H1 (cell line): ENCODE results near the gene CCDC93. TPM values are rescaled to one million over a fixed set of nuclear protein-coding genes. Genes with fewer than 3 reads are reported as not detected.

ENCODE experiments used
- CTCF ChIA-PET: fragments of 300-600 bp; sonication (Branson Sonifier 250); formaldehyde crosslinking; loops from one replicate; lab custom pipeline; 2021; ENCODE audit not compliant: partially characterized antibody; lab: Charles Lee
- POLR2A ChIA-PET: fragments of 300-600 bp; sonication (Branson Sonifier 250); formaldehyde crosslinking; loops from one replicate; lab custom pipeline; 2021; ENCODE audit warnings: inconsistent platforms; ENCODE audit not compliant: partially characterized antibody; lab: Charles Lee
- DNase-seq, 2 experiments: peaks; one replicate each; pipeline versions ENCODE4 v3.0.0 to v3.0.0-alpha.2; 2010 to 2022; ENCODE audit warnings: low spot score in 2 of 2, low read depth in 1 of 2, mixed read lengths in 1 of 2
- FAIRE-seq: peaks from 2 replicates; lab custom pipeline; 2011; peaks lifted over from hg19 to GRCh38; lab: Jason Lieb, UNC
- H2AFZ ChIP-seq: 2 replicates; pipeline ENCODE4 v1.8.1; 2012; ENCODE audit warnings: low read length, inconsistent platforms
- H2AK5ac ChIP-seq: 2 replicates; pipeline ENCODE4 v1.6.1; 2013; ENCODE audit warnings: low read depth, low read length
- H2BK120ac ChIP-seq: replicated peaks from 2 replicates; pipeline ENCODE3; 2013; ENCODE audit warnings: low read depth, low read length, inconsistent platforms
- H2BK12ac ChIP-seq: 2 replicates; pipeline ENCODE4 v1.6.1; 2013; ENCODE audit warnings: low read depth, low read length
- H2BK15ac ChIP-seq: 2 replicates; pipeline ENCODE4 v1.6.1; 2013; ENCODE audit warnings: low read length
- H2BK20ac ChIP-seq: 2 replicates; pipeline ENCODE4 v1.6.1; 2013; ENCODE audit warnings: low read length
- H2BK5ac ChIP-seq: 2 replicates; pipeline ENCODE4 v1.6.1; 2013; ENCODE audit warnings: low read depth, low read length
- H3K14ac ChIP-seq: 2 replicates; pipeline ENCODE4 v1.6.1; 2013; ENCODE audit warnings: inconsistent platforms; ENCODE audit not compliant: insufficient read length
- H3K18ac ChIP-seq: 2 replicates; pipeline ENCODE4 v1.6.1; 2013; ENCODE audit warnings: low read length; ENCODE audit errors: extremely low read depth
- H3K23ac ChIP-seq: 2 replicates; pipeline ENCODE4 v1.6.1; 2013; ENCODE audit warnings: inconsistent platforms; ENCODE audit not compliant: insufficient read length
- H3K23me2 ChIP-seq: 2 replicates; pipeline ENCODE4 v1.6.1; 2013; ENCODE audit warnings: low read depth, low read length
- H3K27ac ChIP-seq: 2 replicates; pipeline ENCODE4 v1.6.1; 2011; ENCODE audit warnings: low read depth, low read length, inconsistent platforms
- H3K27me3 ChIP-seq, 4 experiments: replicated peaks in 1 of 4; 1 replicate in 1 of 4; 2 replicates in 3 of 4; pipeline versions ENCODE4 v1.6.1 to v1.8.1; 2011 to 2013; ENCODE audit warnings: low read length in 3 of 4, mild to moderate bottlenecking in 3 of 4, inconsistent platforms in 2 of 4, mixed read lengths in 2 of 4, moderate library complexity in 1 of 4; ENCODE audit not compliant: control insufficient read depth in 3 of 4, insufficient read depth in 3 of 4; ENCODE audit errors: extremely low read depth in 1 of 4
- H3K36me3 ChIP-seq, 4 experiments: 2 replicates each; pipeline versions ENCODE4 v1.6.1 to v1.8.1; 2011 to 2013; ENCODE audit warnings: mild to moderate bottlenecking in 4 of 4, low read length in 3 of 4, moderate library complexity in 2 of 4, control low read depth in 1 of 4, inconsistent platforms in 1 of 4; ENCODE audit not compliant: insufficient read depth in 4 of 4, control insufficient read depth in 2 of 4
- H3K4ac ChIP-seq: replicated peaks from 2 replicates; pipeline ENCODE3; 2013; ENCODE audit warnings: low read length, low read depth, mixed read lengths, inconsistent platforms; ENCODE audit not compliant: insufficient read length
- H3K4me1 ChIP-seq, 4 experiments: replicated peaks in 1 of 4; 1 replicate in 1 of 4; 2 replicates in 3 of 4; pipeline versions ENCODE4 v1.6.1 to v1.8.1; 2011 to 2013; ENCODE audit warnings: low read length in 3 of 4, inconsistent platforms in 2 of 4, mixed read lengths in 1 of 4; ENCODE audit not compliant: insufficient read depth in 4 of 4, control insufficient read depth in 3 of 4
- H3K4me2 ChIP-seq, 2 experiments: 2 replicates each; pipeline versions ENCODE4 v1.6.1 to v1.8.1; 2011 to 2013; ENCODE audit warnings: low read depth in 2 of 2, low read length in 2 of 2, control low read depth in 1 of 2, inconsistent platforms in 1 of 2, mild to moderate bottlenecking in 1 of 2; ENCODE audit not compliant: insufficient read depth in 1 of 2
- H3K4me3 ChIP-seq, 4 experiments: fragments of 200-600, 300-600 bp in 1 of 4; sonication (generic), shearing (Covaris generic), sonication (Bioruptor Twin) in 1 of 4; 2 replicates each; pipeline versions ENCODE4 v1.5.1 to v1.8.1; 2011 to 2016; ENCODE audit warnings: low read length in 4 of 4, low read depth in 3 of 4, control low read depth in 2 of 4, inconsistent platforms in 2 of 4, mild to moderate bottlenecking in 2 of 4, mixed read lengths in 1 of 4, moderate library complexity in 1 of 4; ENCODE audit not compliant: insufficient read depth in 2 of 4; ENCODE audit errors: extremely low read depth in 1 of 4
- H3K56ac ChIP-seq: replicated peaks from 2 replicates; pipeline ENCODE3; 2013; ENCODE audit warnings: low read depth, mild to moderate bottlenecking, mixed read lengths, low read length, inconsistent platforms; ENCODE audit not compliant: insufficient read length
- H3K79me1 ChIP-seq: 2 replicates; pipeline ENCODE4 v1.6.1; 2013; ENCODE audit warnings: low read depth, low read length, control low read depth
- H3K79me2 ChIP-seq, 2 experiments: 2 replicates each; pipeline versions ENCODE4 v1.6.1 to v1.8.1; 2012 to 2013; ENCODE audit warnings: low read length in 2 of 2, mild to moderate bottlenecking in 2 of 2, inconsistent platforms in 1 of 2; ENCODE audit not compliant: insufficient read depth in 2 of 2, control insufficient read depth in 1 of 2
- H3K9ac ChIP-seq, 4 experiments: replicated peaks in 1 of 4; 1 replicate in 1 of 4; 2 replicates in 3 of 4; pipeline versions ENCODE4 v1.6.1 to v1.8.1; 2011 to 2013; ENCODE audit warnings: low read depth in 3 of 4, low read length in 3 of 4, control low read depth in 2 of 4, mild to moderate bottlenecking in 2 of 4, moderate library complexity in 2 of 4, inconsistent platforms in 1 of 4; ENCODE audit errors: extremely low read depth in 1 of 4
- H3K9me3 ChIP-seq, 2 experiments: 2 replicates each; pipeline versions ENCODE4 v1.6.1 to v1.8.1; 2012 to 2013; ENCODE audit warnings: mild to moderate bottlenecking in 2 of 2, moderate library complexity in 2 of 2, control low read depth in 1 of 2, inconsistent platforms in 1 of 2, low read depth in 1 of 2, low read length in 1 of 2, mixed read lengths in 1 of 2; ENCODE audit not compliant: insufficient read depth in 2 of 2
- H4K20me1 ChIP-seq, 2 experiments: replicated peaks in 1 of 2; 2 replicates each; pipeline versions ENCODE3 to v1.8.1; 2011 to 2013; ENCODE audit warnings: inconsistent platforms in 2 of 2, low read length in 2 of 2, mild to moderate bottlenecking in 1 of 2; ENCODE audit not compliant: insufficient read depth in 2 of 2, control insufficient read depth in 1 of 2
- H4K5ac ChIP-seq: 2 replicates; pipeline ENCODE4 v1.6.1; 2013; ENCODE audit warnings: low read length, low read depth, mixed read lengths, inconsistent platforms; ENCODE audit not compliant: insufficient read length
- H4K8ac ChIP-seq: 2 replicates; pipeline ENCODE4 v1.8.0; 2013; ENCODE audit warnings: mild to moderate bottlenecking, moderate library complexity, low read length, inconsistent platforms; ENCODE audit not compliant: insufficient read depth; ENCODE audit errors: extremely low read depth
- H4K91ac ChIP-seq: replicated peaks from 2 replicates; pipeline ENCODE3; 2013; ENCODE audit warnings: low read length, mixed read lengths, inconsistent platforms; ENCODE audit not compliant: insufficient read length
- RNF2 ChIP-seq: fragments of 200-900, 300-1000 bp; sonication (generic); IDR thresholded peaks from 2 replicates; pipeline ENCODE4 v1.7.1; 2016; ENCODE audit warnings: borderline replicate concordance, low read depth, mild to moderate bottlenecking, antibody characterized with exemption, low read length; ENCODE audit not compliant: poor library complexity, severe bottlenecking; ENCODE audit errors: missing control alignments
- SIX5 ChIP-seq: IDR thresholded peaks from 2 replicates; pipeline ENCODE4 v1.6.1; 2011; ENCODE audit warnings: mild to moderate bottlenecking, low read depth, low read length
- WGBS, 2 experiments: shearing (Covaris generic) in 1 of 2; methylation state at CpG; one replicate each; pipeline versions ENCODE4 v1.1.6 to v1.1.7; 2013 to 2015; ENCODE audit warnings: low lambda C conversion rate in 2 of 2, mixed read lengths in 2 of 2, inconsistent platforms in 1 of 2, low coverage in 1 of 2, missing lambda C conversion rate in 1 of 2; ENCODE audit not compliant: insufficient replicate concordance in 2 of 2, insufficient coverage in 1 of 2, insufficient read length in 1 of 2; ENCODE audit errors: extremely low coverage in 1 of 2, missing lambda C conversion rate in 1 of 2; 5-methylcytosine and 5-hydroxymethylcytosine counted together
- polyA plus RNA-seq, 7 experiments: library from polyadenylated mRNA; depleted of rRNA in 3 of 7; stranded (reverse) in 5 of 7; unstranded in 2 of 7; fragments of >200 nt in 5 of 7; fragments of 200-250 nt in 2 of 7; gene quantifications; 1 replicate in 5 of 7; 2 replicates in 1 of 7; 4 replicates in 1 of 7; pipeline versions ENCODE4 v1.2.1 to v1.2.3, GENCODE V29; 2011 to 2013; ENCODE audit warnings: missing spikeins in 2 of 7, mixed read lengths in 2 of 7
- total RNA-seq: library from RNA; stranded (reverse); fragmentation: NEBNext Ultra II Directional; extraction: Animal tissue kit (Norgen Biotek cat#: 25700); gene quantifications from 2 replicates; pipeline ENCODE4 v1.2.1, GENCODE V29; 2021
- TF ChIP-seq, protein P1 (sequence below): IDR thresholded peaks from 2 replicates; pipeline ENCODE4 v1.6.1; 2011; ENCODE audit warnings: low read depth, mild to moderate bottlenecking, low read length; ENCODE audit not compliant: insufficient read depth
- TF ChIP-seq, protein P2 (sequence below), 3 experiments: IDR thresholded peaks; 1 replicate in 2 of 3; 2 replicates in 1 of 3; pipeline versions ENCODE4 v1.5.1 to v1.6.1; 2011; ENCODE audit warnings: low read length in 3 of 3, mild to moderate bottlenecking in 3 of 3, inconsistent platforms in 2 of 3, low read depth in 1 of 3, moderate library complexity in 1 of 3; ENCODE audit not compliant: insufficient read depth in 1 of 3; ENCODE audit errors: control extremely low read depth in 1 of 3

The CCDC93 gene
- total and polyA plus RNA-seq, 2 of the 8 experiments (the other 6 are each of a cell fraction or from before 2014, with no cell fraction given), result 5.5 to 18.0 TPM

DNA sequence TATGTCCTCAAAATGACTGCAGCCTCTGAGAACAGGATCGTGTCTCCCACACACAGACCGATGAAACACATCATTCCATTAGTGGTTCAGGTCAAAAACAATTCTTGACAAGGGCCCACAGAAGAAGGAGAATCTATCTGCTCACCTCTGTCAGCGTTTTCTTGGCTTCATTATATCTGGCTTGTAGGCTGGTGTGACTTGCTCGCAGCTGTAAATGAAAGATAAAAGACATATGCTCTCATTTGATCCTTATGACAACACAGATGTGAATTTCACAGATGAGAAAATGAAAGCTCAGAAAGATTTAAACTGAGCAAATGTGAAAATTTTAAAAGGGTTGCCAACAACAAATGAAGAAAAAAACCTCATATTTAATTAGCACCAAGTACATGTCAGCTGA lies 61.6 kb downstream of the CCDC93 start:
- WGBS, 2 experiments, result 86% methylated on average over 4 of the region's 4 CpGs; no CpG with 5 or more reads in 1 of the 2 experiments
- Histone ChIP-seq H3K79me1 (no peaks in the 10 kb centered on the region), H3K14ac (no peak overlapping the region), H3K27me3 (no peaks in the 10 kb centered on the region), H2BK20ac (no peak overlapping the region), H3K4me1 (no peaks in the 10 kb centered on the region), H2AK5ac (no peak overlapping the region), H3K79me2 (no peaks in the 10 kb centered on the region), H3K18ac (no peak overlapping the region), H3K9me3 (no peaks in the 10 kb centered on the region), H4K20me1 (no peaks in the 10 kb centered on the region), H3K4me3 (no peak overlapping the region), H3K9ac (no peak overlapping the region; a peak in 1 of 7 replicates), H3K23me2 (no peaks in the 10 kb centered on the region), H2BK120ac (no peak overlapping the region), H2BK5ac (no peak overlapping the region), H2BK15ac (no peak overlapping the region), H2AFZ (no peak overlapping the region), H4K8ac (no peak overlapping the region), H3K4ac (no peak overlapping the region), H4K91ac (no peak overlapping the region), H3K4me2 (no peak overlapping the region), H3K27ac (no peak overlapping the region), H4K5ac (no peak overlapping the region), H3K23ac (no peak overlapping the region), H2BK12ac (no peak overlapping the region), H3K56ac (no peak overlapping the region), H3K36me3 (peaks cover 2 to 22% (median 11%) of the 10 kb centered on the region in 4 experiments)
- POLR2A ChIA-PET, result interaction anchor here (0.6 kb wide), 1 partner anchor 121 kb away, joined by 5 read pairs; no protein-coding TSS in a partner anchor
- FAIRE-seq (no peak), DNase-seq (no peak)
- CTCF ChIA-PET, result interaction anchor here (0.9 to 4.7 kb wide), 2 partner anchors 17 to 51 kb away, joined by 3 to 26 read pairs; no protein-coding TSS in a partner anchor
- TF ChIP-seq, protein P1, sequence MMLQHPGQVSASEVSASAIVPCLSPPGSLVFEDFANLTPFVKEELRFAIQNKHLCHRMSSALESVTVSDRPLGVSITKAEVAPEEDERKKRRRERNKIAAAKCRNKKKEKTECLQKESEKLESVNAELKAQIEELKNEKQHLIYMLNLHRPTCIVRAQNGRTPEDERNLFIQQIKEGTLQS, result no peak
- no peak for TF ChIP-seq RNF2
- TF ChIP-seq, protein P2, sequence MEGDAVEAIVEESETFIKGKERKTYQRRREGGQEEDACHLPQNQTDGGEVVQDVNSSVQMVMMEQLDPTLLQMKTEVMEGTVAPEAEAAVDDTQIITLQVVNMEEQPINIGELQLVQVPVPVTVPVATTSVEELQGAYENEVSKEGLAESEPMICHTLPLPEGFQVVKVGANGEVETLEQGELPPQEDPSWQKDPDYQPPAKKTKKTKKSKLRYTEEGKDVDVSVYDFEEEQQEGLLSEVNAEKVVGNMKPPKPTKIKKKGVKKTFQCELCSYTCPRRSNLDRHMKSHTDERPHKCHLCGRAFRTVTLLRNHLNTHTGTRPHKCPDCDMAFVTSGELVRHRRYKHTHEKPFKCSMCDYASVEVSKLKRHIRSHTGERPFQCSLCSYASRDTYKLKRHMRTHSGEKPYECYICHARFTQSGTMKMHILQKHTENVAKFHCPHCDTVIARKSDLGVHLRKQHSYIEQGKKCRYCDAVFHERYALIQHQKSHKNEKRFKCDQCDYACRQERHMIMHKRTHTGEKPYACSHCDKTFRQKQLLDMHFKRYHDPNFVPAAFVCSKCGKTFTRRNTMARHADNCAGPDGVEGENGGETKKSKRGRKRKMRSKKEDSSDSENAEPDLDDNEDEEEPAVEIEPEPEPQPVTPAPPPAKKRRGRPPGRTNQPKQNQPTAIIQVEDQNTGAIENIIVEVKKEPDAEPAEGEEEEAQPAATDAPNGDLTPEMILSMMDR (IDR thresholded peaks at IDR 0.05; ENCODE audit: control extremely low read depth in 1 of 3, insufficient read depth in 1 of 3, low read depth in 1 of 3, low read length in 3 of 3), result no peak
- TF ChIP-seq SIX5, result no peak
